SK-N-SH (cell line): ENCODE measurements around the gene ZPBP.

ENCODE experiments used
- EP300 ChIP-seq, 2 experiments: IDR thresholded peaks; 2 replicates each; pipeline versions ENCODE4 v1.4.0 to v1.6.1; 2012; ENCODE audit warnings: borderline replicate concordance in 1 of 2, low read depth in 1 of 2, low read length in 1 of 2
- FOXM1 ChIP-seq: IDR thresholded peaks from 2 replicates; pipeline ENCODE4 v1.4.0; 2012; ENCODE audit warnings: low read depth, mild to moderate bottlenecking
- NFIC ChIP-seq: IDR thresholded peaks from 2 replicates; pipeline ENCODE4 v1.4.0; 2012; ENCODE audit warnings: borderline replicate concordance
- NRF1 ChIP-seq: IDR thresholded peaks from 2 replicates; pipeline ENCODE4 v1.6.1; 2012; ENCODE audit warnings: low read depth, mild to moderate bottlenecking, low read length
- RAD21 ChIP-seq: IDR thresholded peaks from 2 replicates; pipeline ENCODE4 v1.6.1; 2012; ENCODE audit warnings: mild to moderate bottlenecking, low read length
- RXRA ChIP-seq: IDR thresholded peaks from 2 replicates; pipeline ENCODE4 v1.4.0; 2012; ENCODE audit warnings: low read depth, mild to moderate bottlenecking, borderline replicate concordance
- SIN3A ChIP-seq: IDR thresholded peaks from 2 replicates; pipeline ENCODE4 v1.6.1; 2012; ENCODE audit warnings: low read depth, mild to moderate bottlenecking, low read length, moderate library complexity, borderline replicate concordance
- SMC3 ChIP-seq: IDR thresholded peaks from 2 replicates; pipeline ENCODE4 v1.6.1; 2012; ENCODE audit warnings: low read depth, low read length, improper control_type of control experiment
- YY1 ChIP-seq: IDR thresholded peaks from 2 replicates; pipeline ENCODE4 v1.4.0; 2012; ENCODE audit warnings: low read depth, mild to moderate bottlenecking
- TF ChIP-seq, protein P1 (sequence below): IDR thresholded peaks from 2 replicates; pipeline ENCODE4; 2012
- TF ChIP-seq, protein P2 (sequence below): fragments of 200-600 bp; sonication (generic); IDR thresholded peaks from 2 replicates; pipeline ENCODE4 v1.6.1; 2017; ENCODE audit warnings: antibody characterized with exemption, mild to moderate bottlenecking, moderate library complexity

DNA sequence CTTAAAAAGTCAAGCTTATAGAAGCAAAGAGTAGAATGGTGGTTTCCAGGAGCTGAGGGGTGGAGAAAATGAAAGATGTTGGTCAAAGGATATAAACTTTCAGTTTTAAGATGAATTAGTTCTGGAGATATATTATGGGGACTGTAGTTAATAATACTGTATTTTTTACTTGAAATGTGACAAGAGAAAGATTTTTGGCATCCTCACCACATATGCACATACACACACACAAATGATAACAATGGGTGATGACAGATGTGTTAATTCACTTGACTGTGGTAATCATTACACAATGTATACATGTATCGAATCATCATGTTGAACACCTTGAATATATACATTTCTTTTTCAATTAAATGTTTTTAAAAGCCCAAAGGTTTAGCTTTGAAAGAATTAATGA lies 32.7 kb upstream of the ZPBP start:
- TF ChIP-seq, protein P1, sequence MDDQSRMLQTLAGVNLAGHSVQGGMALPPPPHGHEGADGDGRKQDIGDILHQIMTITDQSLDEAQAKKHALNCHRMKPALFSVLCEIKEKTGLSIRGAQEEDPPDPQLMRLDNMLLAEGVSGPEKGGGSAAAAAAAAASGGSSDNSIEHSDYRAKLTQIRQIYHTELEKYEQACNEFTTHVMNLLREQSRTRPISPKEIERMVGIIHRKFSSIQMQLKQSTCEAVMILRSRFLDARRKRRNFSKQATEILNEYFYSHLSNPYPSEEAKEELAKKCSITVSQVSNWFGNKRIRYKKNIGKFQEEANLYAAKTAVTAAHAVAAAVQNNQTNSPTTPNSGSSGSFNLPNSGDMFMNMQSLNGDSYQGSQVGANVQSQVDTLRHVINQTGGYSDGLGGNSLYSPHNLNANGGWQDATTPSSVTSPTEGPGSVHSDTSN: no peak
- TF ChIP-seq, protein P2, sequence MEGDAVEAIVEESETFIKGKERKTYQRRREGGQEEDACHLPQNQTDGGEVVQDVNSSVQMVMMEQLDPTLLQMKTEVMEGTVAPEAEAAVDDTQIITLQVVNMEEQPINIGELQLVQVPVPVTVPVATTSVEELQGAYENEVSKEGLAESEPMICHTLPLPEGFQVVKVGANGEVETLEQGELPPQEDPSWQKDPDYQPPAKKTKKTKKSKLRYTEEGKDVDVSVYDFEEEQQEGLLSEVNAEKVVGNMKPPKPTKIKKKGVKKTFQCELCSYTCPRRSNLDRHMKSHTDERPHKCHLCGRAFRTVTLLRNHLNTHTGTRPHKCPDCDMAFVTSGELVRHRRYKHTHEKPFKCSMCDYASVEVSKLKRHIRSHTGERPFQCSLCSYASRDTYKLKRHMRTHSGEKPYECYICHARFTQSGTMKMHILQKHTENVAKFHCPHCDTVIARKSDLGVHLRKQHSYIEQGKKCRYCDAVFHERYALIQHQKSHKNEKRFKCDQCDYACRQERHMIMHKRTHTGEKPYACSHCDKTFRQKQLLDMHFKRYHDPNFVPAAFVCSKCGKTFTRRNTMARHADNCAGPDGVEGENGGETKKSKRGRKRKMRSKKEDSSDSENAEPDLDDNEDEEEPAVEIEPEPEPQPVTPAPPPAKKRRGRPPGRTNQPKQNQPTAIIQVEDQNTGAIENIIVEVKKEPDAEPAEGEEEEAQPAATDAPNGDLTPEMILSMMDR: no peak
- TF ChIP-seq EP300 (IDR thresholded peaks at IDR 0.05; ENCODE audit: borderline replicate concordance in 1 of 2, low read depth in 1 of 2, low read length in 1 of 2): no peak
- no peak for TF ChIP-seq SIN3A
- TF ChIP-seq FOXM1: no peak
- TF ChIP-seq YY1: no peak
- no peak for TF ChIP-seq NRF1
- no peak for TF ChIP-seq RAD21
- no peak for TF ChIP-seq RXRA
- no peak for TF ChIP-seq NFIC
- TF ChIP-seq SMC3: no peak
